Peyer's patch (tissue), 4 donors: Measurements from ENCODE around the gene CRMP1.

Source experiments
- CTCF ChIP-seq, 6 experiments: fragments of 450-650 bp in 4 of 6; fragments of 200-600 bp in 2 of 6; sonication (generic) in 1 of 6; IDR thresholded peaks; one replicate each; pipeline ENCODE4 v1.5.1; 2017 to 2019; ENCODE audit warnings: antibody characterized with exemption in 6 of 6, mild to moderate bottlenecking in 3 of 6, moderate library complexity in 1 of 6
- POLR2A ChIP-seq, 2 donors: fragments of 450-650 bp; IDR thresholded peaks; one replicate each; pipeline ENCODE4 v1.5.1; 2017; ENCODE audit warnings: antibody characterized with exemption in 2 of 2, mild to moderate bottlenecking in 2 of 2, moderate library complexity in 2 of 2

- TF ChIP-seq CTCF (IDR thresholded peaks at IDR 0.05) (no peak), POLR2A (IDR thresholded peaks at IDR 0.05) (no peak)
These were observed 40.2 kb upstream of the CRMP1 start for GRCh38 chr4:5933116-5933515.
